ENCODE results near the gene NUB1. TPM values are rescaled to one million over a fixed set of nuclear protein-coding genes. Genes with fewer than 3 reads are reported as not detected.

Gene NUB1, protein sequence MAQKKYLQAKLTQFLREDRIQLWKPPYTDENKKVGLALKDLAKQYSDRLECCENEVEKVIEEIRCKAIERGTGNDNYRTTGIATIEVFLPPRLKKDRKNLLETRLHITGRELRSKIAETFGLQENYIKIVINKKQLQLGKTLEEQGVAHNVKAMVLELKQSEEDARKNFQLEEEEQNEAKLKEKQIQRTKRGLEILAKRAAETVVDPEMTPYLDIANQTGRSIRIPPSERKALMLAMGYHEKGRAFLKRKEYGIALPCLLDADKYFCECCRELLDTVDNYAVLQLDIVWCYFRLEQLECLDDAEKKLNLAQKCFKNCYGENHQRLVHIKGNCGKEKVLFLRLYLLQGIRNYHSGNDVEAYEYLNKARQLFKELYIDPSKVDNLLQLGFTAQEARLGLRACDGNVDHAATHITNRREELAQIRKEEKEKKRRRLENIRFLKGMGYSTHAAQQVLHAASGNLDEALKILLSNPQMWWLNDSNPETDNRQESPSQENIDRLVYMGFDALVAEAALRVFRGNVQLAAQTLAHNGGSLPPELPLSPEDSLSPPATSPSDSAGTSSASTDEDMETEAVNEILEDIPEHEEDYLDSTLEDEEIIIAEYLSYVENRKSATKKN
- 10 to 100 TPM; 36.8 to 43.8 TPM for total RNA-seq

- intact Hi-C loops (cut with DNase I) = no loop called here
- TF ChIP-seq CTCF (IDR thresholded peaks at IDR 0.05) = no peak
- peak; percentile 59 to 80 (median 69) for TF ChIP-seq POLR2A (IDR thresholded peaks at IDR 0.05)
- WGBS, 2 donors = 2 to 11% methylated on average over 16 to 50 of the region's 72 CpGs
- Histone ChIP-seq H3K9me3 (no peaks in the 10 kb centered on the region), H3K36me3 (replicated peaks in 1 of 2; ENCODE audit: insufficient read depth in 1 of 2, low read depth in 2 of 2) (peaks cover 0 to 3% of the 10 kb centered on the region in 2 donors), H3K27me3 (no peaks in the 10 kb centered on the region), H3K4me1 (peaks cover 28% of the 10 kb centered on the region), H3K27ac (peak within 1 kb of the TSS; percentile 10 to 88 (median 56)), H3K4me3 (peak within 1 kb of the TSS; percentile 50 to 68)
- DNase-seq (peak; percentile 93 to 95 (median 94)), ATAC-seq (peak; percentile 96)
Measured at GRCh38 chr7:151341357-151342101, at the start of gene NUB1. TSS of gene NUB1 (plus strand) at chr7:151341812. CDS start at chr7:151345350, 3,538 bp downstream.

DNA sequence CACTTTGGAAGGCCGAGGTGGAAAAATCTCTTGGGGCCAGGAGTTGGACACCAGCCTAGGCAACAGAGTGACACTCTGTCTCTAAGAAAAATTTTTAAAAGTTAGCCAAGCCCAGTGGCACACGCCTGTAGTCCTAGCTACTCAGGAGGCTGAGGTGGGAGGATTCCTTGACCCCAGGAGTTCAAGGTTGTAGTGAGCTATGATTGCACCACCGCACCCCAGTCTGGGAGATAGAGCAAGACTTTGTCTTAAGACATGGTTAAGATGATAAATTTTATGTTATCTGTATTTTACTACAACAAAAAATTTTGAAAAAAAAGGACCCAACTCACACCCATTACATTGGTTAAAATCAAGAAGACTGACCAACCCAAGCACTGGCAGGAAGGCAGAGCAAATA, 48.8 kb upstream of the NUB1 start:
- DNase-seq (no peak), ATAC-seq (no peak)
- H3K36me3 ChIP-seq (replicated peaks in 1 of 2; ENCODE audit: insufficient read depth in 1 of 2, low read depth in 2 of 2) = no peaks in the 10 kb centered on the region
- intact Hi-C loops (cut with DNase I) = no loop called here
- no peak for TF ChIP-seq POLR2A (IDR thresholded peaks at IDR 0.05)
- TF ChIP-seq CTCF (IDR thresholded peaks at IDR 0.05) = no peak
- no peaks in the 10 kb centered on the region for H3K4me1 ChIP-seq
- no peaks in the 10 kb centered on the region for H3K9me3 ChIP-seq
- no peaks in the 10 kb centered on the region for H3K27me3 ChIP-seq
- whole genome bisulfite sequencing, 2 donors = 64 to 68% methylated on average over 3 of the region's 3 CpGs
- no peak overlapping the region for H3K27ac ChIP-seq
- no peak overlapping the region for H3K4me3 ChIP-seq

DNA sequence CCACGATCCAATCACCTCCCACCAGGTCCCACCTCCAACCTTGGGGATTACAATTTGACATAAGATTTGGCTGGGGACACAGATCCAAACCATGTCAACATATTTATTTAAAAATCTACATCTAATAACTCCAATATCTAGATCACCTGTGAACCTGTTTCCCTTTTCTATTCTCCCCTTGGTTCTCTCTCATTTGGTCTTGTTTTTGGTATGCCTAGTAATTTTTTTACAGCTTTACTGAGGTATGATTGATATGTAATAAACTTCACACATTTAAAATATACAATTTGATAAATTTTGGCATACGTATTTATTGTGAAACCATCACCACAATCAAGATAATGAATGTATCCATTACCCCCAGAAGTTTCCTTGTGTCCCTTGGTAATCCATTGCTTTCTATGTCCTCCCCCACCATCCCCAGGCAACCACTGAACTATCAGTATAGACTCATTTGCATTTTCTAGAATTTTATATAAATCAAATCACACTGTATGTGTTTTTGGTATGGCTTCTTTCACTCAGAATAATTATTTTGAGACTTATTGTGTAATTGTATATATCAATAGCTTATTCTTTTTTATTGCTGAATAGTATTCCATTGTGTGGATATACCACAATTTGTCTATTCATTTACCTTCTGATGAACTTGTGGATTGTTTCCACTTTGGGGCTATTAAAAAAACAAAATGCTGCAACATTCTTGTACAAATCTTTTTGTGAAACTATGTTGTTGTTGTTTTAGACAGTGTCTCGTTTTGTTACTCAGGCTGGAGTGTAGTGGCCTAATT, 45.2 kb upstream of the NUB1 start:
- no peaks in the 10 kb centered on the region for H3K9me3 ChIP-seq
- TF ChIP-seq CTCF (IDR thresholded peaks at IDR 0.05) (no peak), POLR2A (IDR thresholded peaks at IDR 0.05) (no peak)
- no peaks in the 10 kb centered on the region for H3K4me1 ChIP-seq
- intact Hi-C loops (cut with DNase I) = no loop called here
- ATAC-seq (no peak), DNase-seq (no peak)
- no peaks in the 10 kb centered on the region for H3K36me3 ChIP-seq (replicated peaks in 1 of 2; ENCODE audit: insufficient read depth in 1 of 2, low read depth in 2 of 2)
- H3K4me3 ChIP-seq = no peak overlapping the region
- H3K27me3 ChIP-seq = no peaks in the 10 kb centered on the region
- WGBS, 2 donors = 54 to 57% methylated on average over 3 of the region's 3 CpGs
- H3K27ac ChIP-seq = no peak overlapping the region

- Histone ChIP-seq H3K27ac (no peak overlapping the region), H3K4me3 (no peak overlapping the region), H3K27me3 (no peaks in the 10 kb centered on the region), H3K36me3 (replicated peaks in 1 of 2; ENCODE audit: insufficient read depth in 1 of 2, low read depth in 2 of 2) (no peaks in the 10 kb centered on the region), H3K9me3 (no peaks in the 10 kb centered on the region), H3K4me1 (peaks cover 8% of the 10 kb centered on the region)
- 31 to 36% methylated on average over 5 of the region's 5 CpGs for WGBS, 2 donors
- DNase-seq = no peak
- TF ChIP-seq POLR2A (IDR thresholded peaks at IDR 0.05) (no peak), CTCF (IDR thresholded peaks at IDR 0.05) (no peak)
- intact Hi-C loops (cut with DNase I) = no loop called here
- ATAC-seq = no peak
Measured at GRCh38 chr7:151298765-151299164, 42.8 kb upstream of the NUB1 start.
